ENCODE measurements around the gene GK.
"Not testable (repeated sequence)": the region's sequence is repeated elsewhere in the genome, so short reads cannot be mapped to it uniquely, and the experiment has no call there.

Gene GK

DNA sequence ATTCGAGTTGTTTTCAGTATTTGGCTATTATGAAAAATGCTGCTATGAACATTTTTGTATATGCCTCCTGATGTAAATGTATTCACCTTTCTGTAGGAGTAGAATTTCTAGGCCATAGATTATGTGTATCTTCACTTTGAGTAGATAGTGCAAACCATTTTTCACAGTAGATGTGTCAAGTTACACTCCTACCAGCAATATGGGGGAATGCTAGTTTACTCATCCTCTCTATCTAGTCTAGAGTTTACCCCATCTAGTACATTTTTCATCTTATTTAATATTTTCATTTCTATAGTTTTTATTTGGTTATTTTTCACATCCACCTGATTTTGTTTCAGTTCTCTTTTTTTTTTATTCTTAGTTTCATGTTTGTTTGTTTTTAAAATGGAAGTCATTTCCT is 59.0 kb downstream of the GK start:
- DNase-seq (ENCODE audit: low spot score) = no peak

DNA sequence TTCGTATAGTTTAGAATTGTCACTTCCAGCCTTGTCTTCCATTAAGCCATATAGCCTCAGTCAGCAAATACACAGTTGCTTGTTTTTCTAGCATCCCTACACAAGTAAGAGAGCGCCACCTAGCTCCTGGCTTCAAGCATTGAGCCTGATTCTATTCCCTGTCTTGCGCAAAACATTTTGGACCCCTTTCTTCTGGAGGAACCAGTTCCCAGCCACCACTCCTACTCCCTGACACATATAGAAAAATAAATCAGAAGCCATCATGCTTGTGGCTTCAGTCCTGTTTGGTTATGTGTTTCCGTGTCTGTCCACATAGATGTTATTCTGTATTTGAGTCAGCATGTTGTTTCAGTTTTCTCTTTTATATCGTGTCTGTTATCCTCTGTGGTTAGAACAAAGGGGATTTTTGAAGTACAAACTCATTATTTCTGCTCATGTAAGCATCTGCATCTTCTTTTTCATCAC is 59.9 kb downstream of the GK start:
- peak; percentile 27 for DNase-seq (ENCODE audit: low spot score)

DNA sequence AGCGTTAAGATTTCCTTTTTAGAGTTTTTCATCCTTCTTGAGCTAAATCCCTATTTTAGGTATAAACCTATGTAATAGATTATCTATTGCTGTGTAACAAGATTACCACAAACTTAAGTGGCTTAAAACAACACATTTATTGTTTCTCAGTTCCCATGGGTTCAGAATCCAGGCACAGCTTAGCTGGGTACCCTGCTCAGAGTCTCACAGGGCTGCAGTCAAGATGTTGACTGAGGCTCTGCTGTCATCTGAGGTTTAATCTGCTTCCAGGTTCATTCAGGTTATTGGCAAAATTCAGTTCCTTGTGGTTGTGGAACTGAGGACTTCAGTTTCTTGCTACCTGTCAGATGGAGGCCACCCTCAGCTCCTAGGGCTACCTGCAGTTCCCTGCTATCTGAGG is 60.9 kb downstream of the GK start:
- no peak for DNase-seq (ENCODE audit: low spot score)

DNA sequence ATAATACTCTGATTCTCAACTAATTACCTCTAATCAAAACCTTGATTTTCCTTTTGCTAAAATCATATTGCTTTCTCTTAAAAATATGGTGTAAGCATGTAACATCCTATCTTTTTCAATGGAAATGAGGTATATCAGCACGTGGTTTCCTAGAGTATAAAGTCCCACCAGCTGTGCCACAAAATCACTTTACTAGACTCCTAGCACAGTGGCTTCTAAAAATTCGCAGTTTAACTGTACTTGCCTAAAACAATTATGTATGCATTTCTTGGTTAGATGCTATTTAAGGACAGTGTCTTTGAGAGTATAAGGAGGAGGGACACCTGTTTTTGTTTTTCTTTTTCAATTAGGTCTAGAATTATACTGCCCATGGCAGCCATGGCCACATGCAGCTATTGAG is 62.8 kb downstream of the GK start:
- no peak for DNase-seq (ENCODE audit: low spot score)

DNA sequence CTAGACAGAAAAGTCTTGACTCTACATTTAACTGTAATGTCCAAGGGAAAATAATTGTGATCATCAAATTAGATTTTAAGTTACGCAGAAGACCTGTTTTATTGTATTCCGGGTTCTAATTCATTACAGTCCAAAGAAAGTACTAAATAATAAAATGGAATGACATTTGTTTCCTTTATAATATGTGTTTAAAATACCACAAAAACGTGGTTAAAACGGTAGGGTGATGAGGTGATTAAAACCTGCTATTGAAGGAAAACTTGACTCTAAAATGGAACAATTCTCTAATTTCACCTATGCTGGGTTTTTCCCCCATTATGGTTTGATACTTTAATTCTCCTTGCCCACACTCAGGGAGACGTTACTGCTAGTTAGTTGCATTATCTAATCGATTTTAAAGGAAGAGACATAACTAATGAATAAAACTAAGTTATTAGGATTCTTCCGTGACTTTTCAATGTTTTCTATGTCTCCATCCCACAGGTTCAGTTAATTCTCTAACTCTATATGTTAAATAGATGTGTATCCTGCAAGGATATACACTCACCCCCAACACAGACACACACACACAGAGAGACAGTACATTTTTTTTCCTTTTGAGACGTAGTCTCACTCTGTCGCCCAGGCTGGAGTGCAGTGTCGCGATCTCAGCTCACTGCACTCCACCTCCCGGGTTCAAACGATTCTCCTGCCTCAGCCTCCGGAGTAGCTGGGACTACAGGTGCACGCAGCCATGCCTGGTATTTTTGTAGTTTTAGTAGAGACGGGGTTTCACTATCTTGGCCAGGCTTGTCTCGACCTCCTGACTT is 80.8 kb downstream of the GK start:
- no peak for DNase-seq (ENCODE audit: low spot score)

DNA sequence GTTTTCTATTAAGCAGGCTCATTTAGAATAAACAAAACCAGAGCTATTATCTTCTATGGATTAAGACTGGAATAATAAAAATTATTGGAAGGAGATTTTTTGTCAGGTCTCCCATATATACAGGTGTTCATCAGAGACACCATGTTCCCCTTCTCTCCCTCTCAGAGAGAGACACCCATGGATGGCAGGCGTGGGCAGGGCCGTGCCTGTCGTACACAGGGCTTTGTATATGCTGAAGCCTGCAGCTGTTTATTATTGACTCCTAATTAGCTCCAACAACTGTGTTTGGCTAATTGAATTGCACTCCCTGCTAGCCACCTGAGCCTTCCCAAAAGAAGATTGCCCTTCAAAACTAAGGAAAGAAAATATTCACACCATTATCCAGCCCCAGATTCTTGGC is 81.6 kb downstream of the GK start:
- DNase-seq (ENCODE audit: low spot score) = no peak

DNA sequence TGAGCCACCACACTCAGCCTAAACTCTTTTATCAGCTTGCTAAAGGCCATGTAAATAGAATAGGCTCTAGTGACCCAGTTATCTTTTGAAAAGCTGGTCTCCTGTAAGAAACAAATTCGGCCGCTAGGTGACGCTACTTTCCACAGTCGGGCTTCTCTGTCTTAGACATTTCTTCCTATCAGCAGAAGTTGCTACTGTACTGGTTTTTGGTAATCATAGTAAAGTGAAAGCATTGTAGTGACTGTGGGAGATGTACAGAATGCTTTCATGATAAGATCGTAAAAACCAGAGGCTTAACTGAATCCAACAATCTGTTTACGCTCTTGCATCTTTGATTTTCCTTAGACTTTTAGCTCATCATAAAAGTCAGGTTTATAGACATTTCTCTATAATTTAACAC is 82.6 kb downstream of the GK start:
- DNase-seq (ENCODE audit: low spot score) = peak; percentile 23

DNA sequence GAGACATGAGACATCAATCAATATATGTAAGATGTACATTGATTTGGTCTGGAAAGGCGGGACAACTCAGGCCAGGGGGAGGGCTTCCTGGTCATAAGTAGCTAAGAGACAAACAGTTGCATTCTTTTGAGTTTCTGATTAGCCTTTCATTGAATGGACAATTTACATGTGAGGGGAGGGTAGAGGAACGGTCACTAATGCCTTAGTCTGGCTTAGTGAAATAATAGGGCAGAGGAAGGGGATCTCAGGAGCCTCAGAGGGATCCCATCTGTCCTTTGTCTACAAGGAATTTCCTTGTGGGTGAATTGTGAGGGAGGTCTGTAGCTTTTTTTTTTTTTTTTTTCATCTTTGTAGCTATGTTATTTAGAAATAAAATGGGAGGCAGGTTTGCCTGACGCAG is 88.3 kb downstream of the GK start:
- no peak for DNase-seq (ENCODE audit: low spot score)

DNA sequence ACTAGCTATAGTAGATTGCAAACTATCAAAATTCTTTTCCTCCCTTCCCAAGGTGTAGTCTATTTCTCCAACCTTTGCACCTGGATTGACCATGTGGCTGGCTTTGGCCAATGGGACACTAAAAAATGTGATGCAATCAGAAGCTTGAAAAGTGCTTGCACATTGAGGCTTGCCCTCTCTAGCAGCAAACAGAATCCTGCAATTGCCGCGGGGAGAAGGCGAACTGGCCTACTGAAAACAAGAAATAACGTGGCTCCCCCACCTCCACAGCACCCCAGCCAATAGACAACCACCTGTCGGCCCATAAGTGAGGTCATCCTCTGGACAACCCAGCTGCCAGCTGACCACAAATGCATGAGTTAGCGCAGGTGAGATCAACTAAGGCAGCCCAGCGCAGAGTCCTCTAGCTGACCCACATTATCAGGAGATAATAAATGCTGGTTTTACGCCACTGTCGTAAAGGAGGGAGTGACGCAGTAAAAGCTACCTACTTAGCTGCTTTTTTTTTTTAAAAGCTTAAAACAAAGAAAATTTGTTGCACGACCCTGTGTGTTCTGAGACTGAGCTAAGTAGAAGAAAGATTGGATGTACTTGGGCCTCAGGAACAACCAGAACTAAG is 95.2 kb downstream of the GK start:
- peak; percentile 19 for DNase-seq (ENCODE audit: low spot score)

DNA sequence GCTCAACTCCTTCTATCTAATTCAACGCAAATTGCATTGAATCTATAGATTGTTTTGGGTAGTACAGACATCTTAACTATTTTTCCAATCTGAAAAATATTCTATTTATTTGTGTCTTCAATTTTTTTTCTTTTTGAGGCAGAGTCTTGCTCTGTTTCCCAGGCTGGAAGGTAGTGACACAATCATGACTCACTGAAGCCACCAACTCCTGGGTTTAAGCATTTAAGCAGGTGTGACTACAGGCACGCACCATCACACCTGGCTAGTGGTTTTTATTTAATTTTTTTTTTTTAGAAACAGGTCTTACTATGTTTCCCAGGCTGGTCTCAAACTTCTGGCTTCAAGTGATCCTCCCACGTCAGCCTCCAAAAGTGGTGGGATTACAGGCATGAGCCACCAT is 98.3 kb downstream of the GK start:
- no peak for DNase-seq (ENCODE audit: low spot score)

DNA sequence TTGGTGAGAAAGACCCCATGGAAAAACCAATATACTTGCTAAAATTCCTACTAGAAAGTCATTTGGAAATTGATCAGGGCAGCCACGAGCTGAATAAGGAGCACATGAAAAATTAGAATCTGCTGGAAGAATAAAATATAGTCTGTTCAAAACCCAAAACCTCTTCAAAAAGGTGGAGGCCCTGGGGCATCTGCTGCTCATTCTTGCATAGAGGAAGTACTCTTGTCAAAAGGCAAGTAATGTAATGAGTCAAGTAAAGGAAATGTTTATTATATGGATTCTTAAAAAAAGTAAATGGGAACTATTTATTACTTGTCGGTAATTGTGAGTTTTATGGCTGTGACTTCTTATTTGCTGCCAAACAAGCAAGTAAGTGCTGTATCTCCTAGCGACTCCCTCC is 109.5 kb downstream of the GK start:
- DNase-seq (ENCODE audit: low spot score) = no peak

DNA sequence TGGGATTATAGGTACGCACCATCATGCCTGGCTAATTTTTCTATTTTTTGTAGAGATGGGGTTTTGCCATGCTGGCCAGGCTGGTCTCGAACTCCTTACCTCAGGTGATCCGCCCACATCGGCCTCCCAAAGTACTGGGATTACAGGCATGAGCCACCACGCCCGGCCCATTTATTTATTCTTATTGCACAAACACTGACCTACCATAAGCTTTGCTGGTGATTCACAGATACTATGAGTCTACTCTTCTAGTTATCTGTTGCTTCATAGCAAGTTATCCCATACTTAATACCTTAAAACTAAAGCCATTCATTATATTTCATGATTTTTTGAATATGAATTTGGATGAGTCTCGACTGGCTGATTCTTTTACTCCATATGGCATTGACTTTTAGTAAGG is 120.5 kb downstream of the GK start:
- DNase-seq (ENCODE audit: low spot score) = not testable (repeated sequence)

DNA sequence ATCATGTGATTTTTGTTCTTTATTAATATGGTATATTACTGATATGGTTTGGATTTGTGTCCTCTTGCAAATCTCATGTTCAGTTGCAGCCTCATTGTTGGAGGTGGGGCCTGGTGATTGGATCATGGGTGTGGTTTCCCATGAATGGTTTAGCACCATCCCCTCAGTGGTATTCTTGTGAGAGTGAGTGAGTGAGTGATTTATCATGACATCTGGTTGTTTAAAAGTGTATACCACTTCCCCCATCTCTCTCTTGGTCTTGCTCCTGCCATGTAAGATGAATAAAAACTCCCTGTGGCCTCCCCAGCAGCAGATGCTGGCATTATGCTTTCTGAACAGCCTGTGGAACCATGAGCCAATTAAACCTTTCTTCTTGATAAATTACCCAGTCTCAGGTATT is 124.4 kb downstream of the GK start:
- no peak for DNase-seq (ENCODE audit: low spot score)

DNA sequence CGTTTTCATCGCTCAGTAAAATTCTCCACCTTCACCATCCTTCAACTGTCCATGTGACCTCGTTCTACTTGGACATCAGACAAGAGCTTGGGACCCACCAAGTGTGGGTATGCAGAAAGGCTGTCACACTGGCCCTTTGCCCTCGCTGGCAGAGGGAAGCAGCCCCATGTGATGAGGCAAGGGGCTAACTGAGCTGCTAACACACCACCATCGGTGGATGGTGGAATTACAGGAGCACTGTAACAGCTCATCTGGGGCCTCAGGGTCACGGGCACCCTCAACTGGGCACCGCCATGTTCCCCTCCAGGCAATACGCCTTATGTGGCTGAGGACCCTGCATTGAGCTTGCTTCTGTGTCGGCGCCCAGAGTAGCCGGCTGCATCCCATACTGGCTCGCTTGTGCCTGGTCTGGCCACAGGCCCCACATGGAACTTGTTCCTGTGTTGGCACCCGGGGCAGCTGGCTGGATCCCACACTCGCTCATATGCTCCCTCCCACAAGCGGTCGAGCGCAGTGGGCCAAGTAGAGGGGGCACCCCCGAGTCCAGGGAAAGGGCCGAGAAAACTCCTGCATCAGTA is 126.3 kb downstream of the GK start:
- DNase-seq (ENCODE audit: low spot score) = no peak
